Esophagus muscularis mucosa (tissue), 3 donors: ENCODE data around the gene NDRG3.

Experiments used
- EP300 ChIP-seq: sonication (generic); formaldehyde crosslinking; IDR thresholded peaks from one replicate; pipeline ENCODE4 v1.6.1; 2017; ENCODE audit warnings: antibody characterized with exemption
- TF ChIP-seq, protein P1 (sequence below), 3 experiments: fragments of 200-600 bp in 2 of 3; fragments of 450-650 bp in 1 of 3; sonication (generic) in 2 of 3; IDR thresholded peaks; one replicate each; pipeline ENCODE4 v1.5.1; 2017 to 2019; ENCODE audit warnings: antibody characterized with exemption in 3 of 3, mild to moderate bottlenecking in 2 of 3, moderate library complexity in 1 of 3

DNA sequence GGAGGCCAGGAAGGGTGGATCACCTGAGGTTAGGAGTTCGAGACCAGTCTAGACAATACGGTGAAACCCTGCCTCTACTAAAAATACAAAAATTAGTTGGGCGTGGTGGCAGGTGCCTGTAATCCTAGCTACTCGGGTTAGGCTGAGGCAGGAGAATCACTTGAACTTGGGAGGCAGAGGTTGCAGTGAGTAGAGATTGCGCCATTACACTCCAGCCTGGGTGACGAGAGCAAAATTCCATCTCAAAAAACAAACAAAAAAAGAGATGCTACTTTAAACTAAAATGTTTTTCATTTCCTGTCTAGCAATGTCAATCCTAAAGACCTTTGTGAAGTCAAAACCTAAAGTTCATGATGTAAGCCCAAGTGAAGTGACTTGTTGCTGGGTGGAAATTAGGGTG is 14.8 kb upstream of the NDRG3 start:
- TF ChIP-seq, protein P1, sequence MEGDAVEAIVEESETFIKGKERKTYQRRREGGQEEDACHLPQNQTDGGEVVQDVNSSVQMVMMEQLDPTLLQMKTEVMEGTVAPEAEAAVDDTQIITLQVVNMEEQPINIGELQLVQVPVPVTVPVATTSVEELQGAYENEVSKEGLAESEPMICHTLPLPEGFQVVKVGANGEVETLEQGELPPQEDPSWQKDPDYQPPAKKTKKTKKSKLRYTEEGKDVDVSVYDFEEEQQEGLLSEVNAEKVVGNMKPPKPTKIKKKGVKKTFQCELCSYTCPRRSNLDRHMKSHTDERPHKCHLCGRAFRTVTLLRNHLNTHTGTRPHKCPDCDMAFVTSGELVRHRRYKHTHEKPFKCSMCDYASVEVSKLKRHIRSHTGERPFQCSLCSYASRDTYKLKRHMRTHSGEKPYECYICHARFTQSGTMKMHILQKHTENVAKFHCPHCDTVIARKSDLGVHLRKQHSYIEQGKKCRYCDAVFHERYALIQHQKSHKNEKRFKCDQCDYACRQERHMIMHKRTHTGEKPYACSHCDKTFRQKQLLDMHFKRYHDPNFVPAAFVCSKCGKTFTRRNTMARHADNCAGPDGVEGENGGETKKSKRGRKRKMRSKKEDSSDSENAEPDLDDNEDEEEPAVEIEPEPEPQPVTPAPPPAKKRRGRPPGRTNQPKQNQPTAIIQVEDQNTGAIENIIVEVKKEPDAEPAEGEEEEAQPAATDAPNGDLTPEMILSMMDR (IDR thresholded peaks at IDR 0.05) = no peak
- TF ChIP-seq EP300 = no peak
